ENCODE measurements around the gene CLEC18C. TPM values are rescaled to one million over a fixed set of nuclear protein-coding genes. Genes with fewer than 3 reads are reported as not detected.
"Not testable (repeated sequence)": the region's sequence is repeated elsewhere in the genome, so short reads cannot be mapped to it uniquely, and the experiment has no call there.

Gene CLEC18C
- total RNA-seq = under 1 TPM in 1 of 4 donors, not detected in 3; 0.63 TPM

DNA sequence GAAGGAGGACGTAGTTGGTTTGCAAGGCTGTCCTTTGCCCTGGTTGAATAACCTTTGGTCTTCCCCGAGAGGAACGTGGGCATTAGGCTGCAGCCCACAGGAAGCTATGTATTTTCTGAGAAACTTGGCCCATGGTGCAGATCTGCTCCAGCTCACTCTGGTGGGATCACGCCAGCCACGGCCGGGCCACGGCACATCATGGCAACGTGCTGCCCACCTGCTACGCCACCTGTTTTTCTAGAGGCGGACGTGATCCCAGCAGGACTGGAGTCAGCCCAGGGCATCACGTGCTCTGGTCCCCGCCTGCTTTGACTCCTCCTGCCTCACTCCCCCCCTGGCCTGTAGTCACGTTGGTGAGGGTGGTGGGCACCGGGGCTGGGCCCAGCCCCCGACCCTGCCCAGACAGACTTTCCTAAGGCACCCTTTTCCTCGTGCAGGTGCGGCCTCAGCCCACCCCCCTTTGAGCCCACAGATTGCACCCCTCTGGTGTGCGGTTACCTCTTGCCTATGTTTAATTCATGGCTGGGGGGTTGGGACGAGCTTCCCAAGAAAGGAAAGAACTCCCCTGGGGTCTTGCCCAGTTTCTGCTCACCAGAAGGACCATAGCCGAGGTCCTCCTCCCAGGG is at the start of gene CLEC18C:
TSS of gene CLEC18C (plus strand) at position 576 of the 626 bp plus-strand sequence. CDS start 492 bp downstream, outside the sequence.
- not testable (repeated sequence) for ATAC-seq (ENCODE audit: low FRiP score); DNase-seq (ENCODE audit: low spot score)

DNA sequence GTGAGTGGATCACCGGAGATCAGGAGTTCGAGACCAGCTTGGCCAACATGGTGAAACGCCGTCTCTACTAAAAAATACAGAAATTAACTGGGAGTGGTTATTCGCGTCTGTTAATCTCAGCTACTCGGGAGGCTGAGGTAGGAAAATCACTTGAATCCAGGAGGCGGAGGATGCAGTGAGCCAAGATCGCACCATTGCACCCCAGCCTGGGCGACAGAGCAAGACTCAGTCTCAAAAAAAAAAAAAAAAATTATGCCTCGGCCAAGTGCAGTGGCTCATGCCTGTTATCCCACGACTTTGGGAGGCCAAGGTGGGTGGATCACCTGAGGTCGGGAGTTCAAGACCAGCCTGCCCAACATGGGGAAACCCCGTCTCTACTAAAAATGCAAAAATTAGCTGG is 49.8 kb upstream of the CLEC18C start:
- not testable (repeated sequence) for ATAC-seq (ENCODE audit: low FRiP score); DNase-seq (ENCODE audit: low spot score)

DNA sequence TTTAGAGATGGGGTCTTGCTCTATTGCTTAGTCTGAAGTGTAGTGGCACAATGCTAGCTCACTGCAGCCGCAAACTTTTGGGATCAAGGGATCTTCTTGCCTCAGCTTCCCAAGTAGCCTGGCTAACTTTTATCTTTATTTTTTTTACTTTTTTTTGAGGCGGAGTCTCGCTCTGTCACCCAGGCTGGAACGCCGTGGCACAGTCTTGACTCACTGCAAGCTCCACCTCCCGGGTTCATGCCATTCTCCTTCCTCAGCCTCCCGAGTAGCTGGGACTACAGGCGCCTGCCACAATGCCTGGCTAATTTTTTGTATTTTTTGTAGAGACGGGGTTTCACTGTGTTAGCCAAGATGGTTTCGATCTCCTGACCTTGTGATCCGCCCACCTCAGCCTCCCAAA is 47.4 kb upstream of the CLEC18C start:
- not testable (repeated sequence) for ATAC-seq (ENCODE audit: low FRiP score); DNase-seq (ENCODE audit: low spot score)

DNA sequence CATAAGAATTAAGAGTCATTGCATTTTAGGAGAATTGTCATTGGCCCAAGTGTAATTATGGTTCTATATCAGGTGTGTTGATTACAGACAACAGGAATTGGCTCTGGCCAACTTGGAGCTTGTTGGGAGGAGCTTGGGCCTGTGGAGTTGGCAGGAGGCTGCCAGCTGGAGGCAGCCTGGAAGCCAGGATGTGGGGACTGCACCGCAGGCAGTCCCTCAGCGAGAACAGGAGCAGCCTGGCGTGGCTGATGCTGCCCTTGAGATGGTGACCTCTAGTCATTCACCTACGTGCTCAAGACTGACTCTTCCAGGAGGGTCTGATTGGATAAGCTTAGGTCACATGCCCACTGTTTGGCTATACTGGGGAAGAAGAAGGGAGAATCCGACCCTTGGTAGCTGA is 45.9 kb upstream of the CLEC18C start:
- not testable (repeated sequence) for DNase-seq (ENCODE audit: low spot score); ATAC-seq (ENCODE audit: low FRiP score)

- ATAC-seq (ENCODE audit: low FRiP score); DNase-seq (ENCODE audit: low spot score): not testable (repeated sequence)
Measured at GRCh38 chr16:70128844-70129243, 44.7 kb upstream of the CLEC18C start.

- DNase-seq (ENCODE audit: low spot score); ATAC-seq (ENCODE audit: low FRiP score): not testable (repeated sequence)
Measured at GRCh38 chr16:70135796-70136195, 37.8 kb upstream of the CLEC18C start.

DNA sequence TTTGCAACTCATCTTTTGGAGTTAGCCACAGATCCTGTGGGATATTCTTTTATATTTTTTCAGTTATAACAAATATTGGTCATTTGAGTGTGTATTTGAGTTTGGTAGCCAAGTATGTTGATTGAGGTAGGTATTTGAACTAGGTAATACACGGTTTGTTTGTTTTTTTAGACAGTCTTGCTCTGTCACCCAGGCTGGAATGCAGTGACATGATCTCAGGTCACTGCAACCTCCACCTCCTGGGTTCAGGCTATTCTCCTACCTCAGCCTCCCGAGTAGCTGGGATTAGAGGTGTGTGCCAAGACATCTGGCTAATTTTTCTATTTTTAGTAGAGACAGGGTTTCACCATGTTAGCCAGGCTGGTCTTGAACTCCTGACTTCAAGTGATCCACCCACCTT is 37.0 kb upstream of the CLEC18C start:
- ATAC-seq (ENCODE audit: low FRiP score); DNase-seq (ENCODE audit: low spot score): not testable (repeated sequence)

DNA sequence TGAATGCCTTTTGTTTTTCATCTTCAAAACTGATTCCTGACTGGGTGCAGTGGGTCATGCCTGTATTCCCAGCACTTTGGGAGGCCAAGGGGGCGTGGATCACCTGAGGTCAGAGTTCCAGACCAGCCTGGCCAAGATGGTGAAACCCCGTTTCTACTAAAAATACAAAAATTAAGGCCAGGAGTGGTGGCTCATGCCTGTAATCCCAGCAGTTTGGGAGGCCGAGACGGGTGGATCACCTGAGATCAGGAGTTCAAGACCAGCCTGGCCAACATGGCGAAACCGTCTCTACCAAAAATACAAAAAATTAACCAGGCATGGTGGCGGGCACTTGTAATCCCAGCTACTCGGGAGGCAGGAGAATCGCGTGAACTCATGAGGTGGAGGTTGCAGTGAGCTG is 30.8 kb upstream of the CLEC18C start:
- not testable (repeated sequence) for DNase-seq (ENCODE audit: low spot score); ATAC-seq (ENCODE audit: low FRiP score)

DNA sequence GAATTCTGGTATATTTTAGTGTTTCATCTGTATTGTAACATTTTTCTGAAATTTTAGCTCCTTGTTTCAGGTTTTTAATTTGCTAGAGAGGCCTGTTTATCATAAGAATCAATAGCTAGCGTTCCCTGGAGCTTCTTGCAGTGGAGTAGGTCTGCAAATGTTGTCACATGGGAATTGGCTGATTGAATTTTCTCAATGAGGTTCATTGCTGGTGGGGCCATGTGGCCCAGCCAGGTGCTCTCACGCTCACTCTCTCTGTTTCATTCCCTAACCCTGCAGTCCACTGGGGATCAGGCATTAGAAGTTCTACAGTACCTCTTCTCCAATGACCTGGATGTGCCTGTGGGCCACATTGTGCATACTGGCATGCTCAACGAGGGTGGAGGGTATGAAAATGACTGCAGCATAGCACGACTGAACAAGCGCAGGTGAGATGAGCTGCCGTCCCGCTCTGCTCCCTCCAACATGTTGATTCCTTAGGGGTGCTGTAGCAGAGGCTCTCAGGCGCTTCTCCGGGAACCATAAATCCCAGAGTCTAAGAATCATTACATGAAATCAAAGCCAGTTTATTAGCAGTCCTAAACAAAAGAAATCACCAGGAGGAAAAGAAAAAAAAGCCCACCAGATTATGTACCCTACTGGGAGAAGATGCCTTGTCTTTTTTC is 30.2 kb upstream of the CLEC18C start:
- DNase-seq (ENCODE audit: low spot score); ATAC-seq (ENCODE audit: low FRiP score): not testable (repeated sequence)

DNA sequence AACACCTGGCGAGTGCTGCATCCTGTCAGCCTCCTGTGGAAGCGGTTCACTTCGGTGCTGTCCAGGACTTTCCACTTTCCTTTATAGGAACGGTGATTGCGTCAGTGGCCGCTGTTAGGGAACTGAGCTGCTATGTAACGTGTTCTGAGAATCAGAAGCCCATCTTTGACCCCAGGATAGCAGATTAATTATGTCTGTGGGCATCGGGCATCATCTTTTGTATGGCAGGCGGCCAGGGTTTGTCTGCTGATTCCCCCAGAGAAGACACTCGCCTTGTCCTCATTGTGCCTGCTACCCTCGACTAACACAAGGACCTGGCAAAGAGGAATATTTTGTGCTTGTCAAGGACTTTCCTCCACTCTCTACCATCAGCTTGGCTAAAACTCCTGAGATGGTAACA is 25.7 kb upstream of the CLEC18C start:
- DNase-seq (ENCODE audit: low spot score); ATAC-seq (ENCODE audit: low FRiP score): not testable (repeated sequence)

DNA sequence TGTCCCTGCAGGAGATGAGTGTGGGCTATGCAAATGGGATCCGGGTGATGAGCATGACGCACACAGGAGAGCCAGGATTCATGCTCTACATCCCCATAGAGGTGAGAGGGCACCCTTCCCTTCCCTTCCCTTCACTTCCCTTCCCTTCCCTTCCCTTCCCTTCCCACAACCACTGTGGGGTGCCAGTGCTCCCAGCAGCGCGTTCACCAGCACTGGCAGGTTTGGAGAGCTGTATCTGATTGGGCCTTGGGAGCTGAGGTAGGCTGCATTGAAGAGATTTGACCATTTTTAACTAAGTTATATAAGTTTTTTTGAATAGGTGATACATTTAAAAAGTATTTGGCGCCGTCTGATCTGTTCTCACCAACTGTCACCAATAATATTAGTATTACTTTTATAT is 25.1 kb upstream of the CLEC18C start:
- not testable (repeated sequence) for DNase-seq (ENCODE audit: low spot score); ATAC-seq (ENCODE audit: low FRiP score)

- ATAC-seq (ENCODE audit: low FRiP score); DNase-seq (ENCODE audit: low spot score): not testable (repeated sequence)
Measured at GRCh38 chr16:70149296-70149695, 24.3 kb upstream of the CLEC18C start.

DNA sequence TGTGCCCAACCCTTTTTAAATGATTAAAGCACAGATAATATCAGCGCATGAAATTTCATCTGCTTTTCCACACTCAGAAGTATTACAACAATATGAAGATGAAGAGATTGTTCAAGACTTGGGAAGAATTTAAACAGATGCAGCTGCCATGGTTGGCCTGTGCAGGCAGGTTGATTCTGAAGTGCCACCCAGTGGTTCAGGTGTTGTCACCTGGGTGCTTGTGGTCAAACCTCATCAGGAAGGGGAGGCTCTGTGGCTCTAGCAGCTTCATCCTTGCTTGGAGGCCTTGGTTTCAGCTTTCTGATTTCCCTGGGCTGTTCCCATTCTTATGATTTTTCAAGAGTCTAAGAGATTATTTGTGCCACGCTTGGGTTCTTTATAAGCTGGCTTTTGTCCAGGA is 22.2 kb upstream of the CLEC18C start:
- TF ChIP-seq, protein P1, sequence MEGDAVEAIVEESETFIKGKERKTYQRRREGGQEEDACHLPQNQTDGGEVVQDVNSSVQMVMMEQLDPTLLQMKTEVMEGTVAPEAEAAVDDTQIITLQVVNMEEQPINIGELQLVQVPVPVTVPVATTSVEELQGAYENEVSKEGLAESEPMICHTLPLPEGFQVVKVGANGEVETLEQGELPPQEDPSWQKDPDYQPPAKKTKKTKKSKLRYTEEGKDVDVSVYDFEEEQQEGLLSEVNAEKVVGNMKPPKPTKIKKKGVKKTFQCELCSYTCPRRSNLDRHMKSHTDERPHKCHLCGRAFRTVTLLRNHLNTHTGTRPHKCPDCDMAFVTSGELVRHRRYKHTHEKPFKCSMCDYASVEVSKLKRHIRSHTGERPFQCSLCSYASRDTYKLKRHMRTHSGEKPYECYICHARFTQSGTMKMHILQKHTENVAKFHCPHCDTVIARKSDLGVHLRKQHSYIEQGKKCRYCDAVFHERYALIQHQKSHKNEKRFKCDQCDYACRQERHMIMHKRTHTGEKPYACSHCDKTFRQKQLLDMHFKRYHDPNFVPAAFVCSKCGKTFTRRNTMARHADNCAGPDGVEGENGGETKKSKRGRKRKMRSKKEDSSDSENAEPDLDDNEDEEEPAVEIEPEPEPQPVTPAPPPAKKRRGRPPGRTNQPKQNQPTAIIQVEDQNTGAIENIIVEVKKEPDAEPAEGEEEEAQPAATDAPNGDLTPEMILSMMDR (IDR thresholded peaks at IDR 0.05) = no peak
- no peak for DNase-seq (ENCODE audit: low spot score)
- ATAC-seq (ENCODE audit: low FRiP score) = no peak

DNA sequence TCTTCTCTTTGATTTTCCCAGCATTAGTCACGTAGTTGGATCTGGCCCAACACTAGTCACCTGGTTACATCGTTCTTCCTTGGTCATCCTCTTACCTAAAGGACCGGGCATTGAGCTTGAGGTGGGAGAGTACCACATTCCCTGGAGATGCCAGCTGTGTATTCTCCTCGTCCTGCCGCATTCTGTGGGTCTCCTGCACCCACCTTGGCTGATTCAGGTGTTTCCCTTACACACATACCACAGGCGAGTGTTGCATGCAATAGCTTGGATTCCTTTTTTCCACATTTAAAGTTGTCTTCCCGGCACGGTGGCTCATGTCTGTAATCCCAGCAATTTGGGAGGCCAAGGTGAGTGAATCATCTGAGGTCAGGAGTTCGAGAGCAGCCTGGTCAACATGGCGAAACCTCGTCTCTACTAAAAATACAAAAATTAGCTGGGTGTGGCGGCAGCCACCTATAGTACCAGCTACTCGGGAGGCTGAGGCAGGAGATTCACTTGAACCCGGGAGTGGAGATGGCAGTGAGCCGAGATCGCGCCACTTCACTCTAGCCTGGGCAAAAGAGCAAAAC is 21.6 kb upstream of the CLEC18C start:
- TF ChIP-seq, protein P1 (IDR thresholded peaks at IDR 0.05) = no peak
- DNase-seq (ENCODE audit: low spot score) (no peak), ATAC-seq (ENCODE audit: low FRiP score) (no peak)
